Neuronal stem cell (in vitro differentiated cells): Measurements from ENCODE around the gene FAM193B.
A peak's percentile ranks its signal among the peaks of the same experiment; 100 is the strongest.

Experiments
- DNase-seq: peaks from one replicate; pipeline ENCODE4 v3.0.0-alpha.2; 2013; ENCODE audit warnings: low spot score
- H2AFZ ChIP-seq: one replicate; pipeline ENCODE4 v1.6.1; 2013; ENCODE audit warnings: mild to moderate bottlenecking, low read length, inconsistent platforms
- H2AK5ac ChIP-seq: 2 replicates; pipeline ENCODE4 v1.6.1; 2013; ENCODE audit warnings: low read depth, mild to moderate bottlenecking, inconsistent platforms, low read length, moderate library complexity, mixed read lengths
- H2BK120ac ChIP-seq: 2 replicates; pipeline ENCODE4 v1.6.1; 2013; ENCODE audit warnings: low read depth, mild to moderate bottlenecking, inconsistent platforms, low read length, moderate library complexity, mixed read lengths
- H2BK12ac ChIP-seq: one replicate; pipeline ENCODE4 v1.6.1; 2013; ENCODE audit warnings: low read length, inconsistent platforms
- H2BK15ac ChIP-seq: 2 replicates; pipeline ENCODE4 v1.6.1; 2013; ENCODE audit warnings: mild to moderate bottlenecking, low read length, inconsistent platforms, mixed read lengths
- H2BK5ac ChIP-seq: one replicate; pipeline ENCODE4 v1.6.1; 2013; ENCODE audit warnings: inconsistent platforms, mild to moderate bottlenecking, low read length, moderate library complexity
- H3K14ac ChIP-seq: one replicate; pipeline ENCODE4 v1.6.1; 2013; ENCODE audit warnings: low read length, inconsistent platforms
- H3K18ac ChIP-seq: 2 replicates; pipeline ENCODE4 v1.6.1; 2013; ENCODE audit warnings: low read length, inconsistent platforms
- H3K23ac ChIP-seq: 2 replicates; pipeline ENCODE4 v1.6.1; 2013; ENCODE audit warnings: low read depth, mild to moderate bottlenecking, mixed read lengths, low read length, inconsistent platforms; ENCODE audit not compliant: poor library complexity
- H3K27ac ChIP-seq: replicated peaks from 3 replicates; pipeline ENCODE4 v1.5.1; 2013; ENCODE audit warnings: low read length, inconsistent platforms
- H3K27me3 ChIP-seq, 3 experiments: 2 replicates each; pipeline ENCODE4 v1.6.1; 2013; ENCODE audit warnings: low read length in 3 of 3, mild to moderate bottlenecking in 2 of 3, inconsistent platforms in 1 of 3, low read depth in 1 of 3, mixed read lengths in 1 of 3, moderate library complexity in 1 of 3; ENCODE audit not compliant: control insufficient read depth in 3 of 3, insufficient read depth in 3 of 3
- H3K36me3 ChIP-seq, 2 donors: replicated peaks in 1 of 2; 2 replicates each; pipeline ENCODE4 v1.6.1; 2013; ENCODE audit warnings: low read length in 2 of 2; ENCODE audit not compliant: control insufficient read depth in 2 of 2, insufficient read depth in 2 of 2
- H3K4ac ChIP-seq: 2 replicates; pipeline ENCODE4 v1.6.1; 2013; ENCODE audit warnings: inconsistent platforms, mild to moderate bottlenecking, low read length, moderate library complexity
- H3K4me1 ChIP-seq, 2 donors: 1 replicate in 1 of 2; 2 replicates in 1 of 2; pipeline ENCODE4 v1.6.1; 2013; ENCODE audit warnings: low read length in 2 of 2, low read depth in 1 of 2; ENCODE audit not compliant: control insufficient read depth in 2 of 2, insufficient read depth in 1 of 2
- H3K4me2 ChIP-seq: one replicate; pipeline ENCODE4 v1.6.1; 2013; ENCODE audit warnings: mild to moderate bottlenecking, low read length, inconsistent platforms; ENCODE audit not compliant: insufficient read depth, poor library complexity, severe bottlenecking
- H3K4me3 ChIP-seq, 2 donors: 2 replicates each; pipeline ENCODE4 v1.5.1; 2013; ENCODE audit warnings: low read length in 2 of 2, mild to moderate bottlenecking in 2 of 2, inconsistent platforms in 1 of 2, moderate library complexity in 1 of 2
- H3K79me1 ChIP-seq: one replicate; pipeline ENCODE4 v1.6.1; 2013; ENCODE audit warnings: low read depth, mild to moderate bottlenecking, inconsistent platforms, low read length, moderate library complexity
- H3K9ac ChIP-seq: one replicate; pipeline ENCODE4 v1.6.1; 2013; ENCODE audit warnings: mild to moderate bottlenecking, low read depth, low read length, inconsistent platforms; ENCODE audit not compliant: poor library complexity
- H3K9me3 ChIP-seq, 2 donors: replicated peaks in 1 of 2; 2 replicates each; pipeline versions ENCODE3 to v1.6.1; 2013; ENCODE audit warnings: low read length in 2 of 2, mild to moderate bottlenecking in 2 of 2, inconsistent platforms in 1 of 2, low read depth in 1 of 2, mixed read lengths in 1 of 2, moderate library complexity in 1 of 2; ENCODE audit not compliant: control insufficient read depth in 2 of 2, insufficient read depth in 1 of 2
- H4K8ac ChIP-seq: one replicate; pipeline ENCODE4 v1.6.1; 2013; ENCODE audit warnings: low read depth, mild to moderate bottlenecking, inconsistent platforms, low read length, moderate library complexity
- H4K91ac ChIP-seq: one replicate; pipeline ENCODE4 v1.6.1; 2013; ENCODE audit warnings: low read length, low read depth, mild to moderate bottlenecking, inconsistent platforms; ENCODE audit not compliant: poor library complexity
- WGBS, 2 donors: extraction: QIAGEN DNeasy Blood & Tissue Kit; methylation state at CpG; one replicate each; pipeline ENCODE4 v1.1.7; 2013; ENCODE audit warnings: missing lambda C conversion rate in 2 of 2, mixed read lengths in 1 of 2; ENCODE audit not compliant: insufficient read length in 2 of 2, insufficient replicate concordance in 1 of 2; ENCODE audit errors: extremely low coverage in 2 of 2; 5-methylcytosine and 5-hydroxymethylcytosine counted together

The FAM193B gene

GRCh38 chr5:177552839-177553455 is 1.4 kb downstream of the FAM193B start:
- Histone ChIP-seq H2AFZ (no peak overlapping the region), H3K27ac (no peak overlapping the region), H3K4me3 (peak overlapping the region; percentile 86 to 92), H2AK5ac (no peak overlapping the region), H2BK120ac (no peak overlapping the region), H3K4me2 (peak overlapping the region; percentile 57), H3K9me3 (no peaks in the 10 kb centered on the region), H3K9ac (peak overlapping the region; percentile 98), H2BK15ac (no peak overlapping the region), H2BK12ac (no peak overlapping the region), H3K23ac (no peak overlapping the region), H3K27me3 (no peaks in the 10 kb centered on the region), H3K14ac (no peak overlapping the region), H3K79me1 (peaks cover 3% of the 10 kb centered on the region), H4K91ac (no peak overlapping the region), H4K8ac (no peak overlapping the region), H3K4me1 (peaks cover 4 to 5% of the 10 kb centered on the region in 2 donors), H3K18ac (no peak overlapping the region), H3K4ac (no peak overlapping the region), H2BK5ac (no peak overlapping the region), H3K36me3 (peaks cover 7 to 48% of the 10 kb centered on the region in 2 donors)
- no peak for DNase-seq
- WGBS, 2 donors: no CpG with 5 or more reads among the region's 16 CpGs

DNA sequence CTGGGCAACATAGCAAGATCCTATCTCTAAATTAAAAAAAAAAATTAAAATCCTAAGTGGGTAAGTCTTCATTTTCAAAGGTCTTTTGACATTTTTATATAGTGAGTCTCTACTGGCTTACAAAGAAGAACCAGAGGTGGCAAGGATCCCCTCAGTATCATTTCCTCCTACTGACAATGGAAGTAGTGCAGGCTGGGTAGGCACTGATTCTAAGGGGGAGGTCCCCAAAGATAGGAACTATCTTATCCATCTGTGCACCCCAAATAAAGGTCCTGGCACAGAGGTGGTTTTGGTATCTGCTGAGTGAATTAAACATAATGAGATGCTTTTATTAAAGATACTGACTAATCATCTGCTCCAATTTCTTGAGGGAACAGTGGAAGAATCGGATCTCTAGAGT is 4.2 kb downstream of the FAM193B start:
- WGBS, 2 donors: no CpG with 5 or more reads among the region's 1 CpG
- no peak overlapping the region for H3K4me2 ChIP-seq
- no peak overlapping the region for H4K8ac ChIP-seq
- H3K4ac ChIP-seq: no peak overlapping the region
- no peak overlapping the region for H3K23ac ChIP-seq
- no peak for DNase-seq
- H3K9me3 ChIP-seq: no peaks in the 10 kb centered on the region
- H3K36me3 ChIP-seq: peaks cover 10 to 53% of the 10 kb centered on the region in 2 donors
- H3K27ac ChIP-seq: no peak overlapping the region
- no peaks in the 10 kb centered on the region for H3K27me3 ChIP-seq
- no peak overlapping the region for H3K4me3 ChIP-seq
- H2AK5ac ChIP-seq: no peak overlapping the region
- no peak overlapping the region for H2BK12ac ChIP-seq
- H4K91ac ChIP-seq: no peak overlapping the region
- H3K4me1 ChIP-seq: peaks cover 18 to 21% of the 10 kb centered on the region in 2 donors
- H2AFZ ChIP-seq: no peak overlapping the region
- no peak overlapping the region for H2BK5ac ChIP-seq
- peaks cover 3% of the 10 kb centered on the region for H3K79me1 ChIP-seq
- H3K18ac ChIP-seq: no peak overlapping the region
- H2BK15ac ChIP-seq: no peak overlapping the region
- H2BK120ac ChIP-seq: no peak overlapping the region
- H3K9ac ChIP-seq: no peak overlapping the region
- no peak overlapping the region for H3K14ac ChIP-seq

DNA sequence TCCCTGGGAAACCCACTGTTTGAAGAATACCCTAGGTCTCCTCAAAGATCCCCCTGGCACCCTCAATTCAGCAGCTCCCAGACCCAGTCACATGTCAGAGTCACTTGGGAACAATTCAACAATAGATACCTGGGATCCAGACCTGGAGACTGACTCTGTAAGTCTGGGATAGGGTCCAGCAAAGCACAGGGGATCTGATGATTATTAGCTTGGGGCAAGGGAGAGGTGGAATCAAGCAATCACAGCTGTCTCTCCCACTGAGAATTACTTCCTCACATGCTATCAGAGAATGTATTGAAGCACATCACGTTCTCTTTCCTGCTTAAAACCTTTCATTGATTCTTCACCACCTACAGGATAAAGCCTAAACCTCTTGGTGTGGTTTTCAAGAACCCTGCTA is 5.9 kb downstream of the FAM193B start:
- WGBS, 2 donors: no CpG with 5 or more reads among the region's 1 CpG

GRCh38 chr5:177547736-177548135 is 6.6 kb downstream of the FAM193B start:
- no peak for DNase-seq
- Histone ChIP-seq H4K91ac (no peak overlapping the region), H3K36me3 (peaks cover 10 to 62% of the 10 kb centered on the region in 2 donors), H2BK5ac (no peak overlapping the region), H3K9me3 (no peaks in the 10 kb centered on the region), H3K14ac (no peak overlapping the region), H3K4me1 (peaks cover 17 to 24% of the 10 kb centered on the region in 2 donors), H3K23ac (no peak overlapping the region), H3K9ac (peak overlapping the region; percentile 6), H3K4ac (no peak overlapping the region), H2BK15ac (no peak overlapping the region), H3K27me3 (no peaks in the 10 kb centered on the region), H3K18ac (no peak overlapping the region), H2BK12ac (no peak overlapping the region), H3K4me3 (no peak overlapping the region), H2AFZ (no peak overlapping the region), H2BK120ac (no peak overlapping the region), H2AK5ac (no peak overlapping the region), H4K8ac (no peak overlapping the region), H3K79me1 (no peaks in the 10 kb centered on the region), H3K27ac (no peak overlapping the region), H3K4me2 (no peak overlapping the region)
- no CpG with 5 or more reads among the region's 3 CpGs for WGBS, 2 donors

More for the DNA sequence above, 5.9 kb downstream of the FAM193B start:
- H3K9me3 ChIP-seq: no peaks in the 10 kb centered on the region
- no peak for DNase-seq
- no peak overlapping the region for H3K14ac ChIP-seq
- H3K23ac ChIP-seq: no peak overlapping the region
- no peak overlapping the region for H2AFZ ChIP-seq
- no peak overlapping the region for H3K4me2 ChIP-seq
- no peak overlapping the region for H4K8ac ChIP-seq
- no peaks in the 10 kb centered on the region for H3K27me3 ChIP-seq
- H3K36me3 ChIP-seq: peaks cover 10 to 61% of the 10 kb centered on the region in 2 donors
- no peak overlapping the region for H2BK12ac ChIP-seq
- H2BK5ac ChIP-seq: no peak overlapping the region
- no peak overlapping the region for H3K4ac ChIP-seq
- H2BK15ac ChIP-seq: no peak overlapping the region
- no peak overlapping the region for H3K9ac ChIP-seq
- no peak overlapping the region for H2AK5ac ChIP-seq
- H2BK120ac ChIP-seq: no peak overlapping the region
- no peak overlapping the region for H3K4me3 ChIP-seq
- H3K18ac ChIP-seq: no peak overlapping the region
- peaks cover 21 to 25% of the 10 kb centered on the region in 2 donors for H3K4me1 ChIP-seq
- no peak overlapping the region for H4K91ac ChIP-seq
- H3K79me1 ChIP-seq: peaks cover 3% of the 10 kb centered on the region
- no peak overlapping the region for H3K27ac ChIP-seq
